HG03575 (cell line): Measurements from ENCODE around the gene ST8SIA3.

Experiments used
- ATAC-seq: cut with Tn5 transposase; IDR thresholded peaks from one replicate; pipeline ENCODE4 v1.9.1; 2021; ENCODE audit not compliant: unreplicated experiment, insufficient number of reproducible peaks, low FRiP score; ENCODE audit errors: extremely low read depth

The ST8SIA3 gene

DNA sequence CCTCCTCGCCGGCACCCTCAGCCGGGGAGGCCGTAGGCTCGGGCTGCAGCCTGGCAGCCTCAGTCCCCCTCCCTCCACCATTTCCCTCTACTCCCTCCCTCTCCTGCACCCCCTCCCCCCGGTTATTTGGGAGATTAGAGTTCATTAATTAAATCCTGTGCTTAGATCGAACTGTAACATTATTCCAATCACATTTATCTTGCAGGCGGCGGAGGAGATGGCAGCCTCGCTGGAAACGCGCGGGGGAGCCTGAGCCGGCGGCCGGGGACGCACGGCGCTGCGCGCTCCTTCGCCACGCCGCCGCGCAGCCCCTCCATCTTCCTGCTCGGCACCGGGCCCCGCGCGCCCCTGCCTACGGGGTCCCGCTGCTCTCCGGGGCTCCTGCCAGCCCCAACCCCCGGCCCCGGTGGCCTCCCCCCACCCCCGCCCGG lies at the start of gene ST8SIA3:
Gene ST8SIA3 (plus strand): TSS at position 287 of the 431 bp plus-strand sequence. CDS start 290 bp downstream, outside the sequence.
- ATAC-seq, result no peak

DNA sequence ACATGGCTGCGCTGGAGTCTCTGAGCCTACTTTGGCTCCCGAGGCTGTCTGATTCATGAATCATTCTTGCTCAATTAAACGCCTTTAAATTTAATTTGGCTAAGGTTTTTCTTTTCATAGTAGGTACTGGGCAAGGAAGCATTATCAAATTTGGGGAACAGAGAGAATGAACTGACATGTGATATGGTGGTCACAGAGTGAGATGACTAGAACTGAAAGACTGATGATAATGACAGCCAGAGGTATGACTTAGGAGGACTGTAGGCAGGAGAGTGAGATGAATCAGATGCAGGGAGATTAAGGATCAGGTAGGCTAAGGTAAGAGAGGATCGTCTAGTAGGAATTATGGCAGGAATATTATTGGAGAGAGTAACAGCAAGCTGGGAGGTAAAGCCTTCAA lies 40.9 kb upstream of the ST8SIA3 start:
- ATAC-seq, result no peak

DNA sequence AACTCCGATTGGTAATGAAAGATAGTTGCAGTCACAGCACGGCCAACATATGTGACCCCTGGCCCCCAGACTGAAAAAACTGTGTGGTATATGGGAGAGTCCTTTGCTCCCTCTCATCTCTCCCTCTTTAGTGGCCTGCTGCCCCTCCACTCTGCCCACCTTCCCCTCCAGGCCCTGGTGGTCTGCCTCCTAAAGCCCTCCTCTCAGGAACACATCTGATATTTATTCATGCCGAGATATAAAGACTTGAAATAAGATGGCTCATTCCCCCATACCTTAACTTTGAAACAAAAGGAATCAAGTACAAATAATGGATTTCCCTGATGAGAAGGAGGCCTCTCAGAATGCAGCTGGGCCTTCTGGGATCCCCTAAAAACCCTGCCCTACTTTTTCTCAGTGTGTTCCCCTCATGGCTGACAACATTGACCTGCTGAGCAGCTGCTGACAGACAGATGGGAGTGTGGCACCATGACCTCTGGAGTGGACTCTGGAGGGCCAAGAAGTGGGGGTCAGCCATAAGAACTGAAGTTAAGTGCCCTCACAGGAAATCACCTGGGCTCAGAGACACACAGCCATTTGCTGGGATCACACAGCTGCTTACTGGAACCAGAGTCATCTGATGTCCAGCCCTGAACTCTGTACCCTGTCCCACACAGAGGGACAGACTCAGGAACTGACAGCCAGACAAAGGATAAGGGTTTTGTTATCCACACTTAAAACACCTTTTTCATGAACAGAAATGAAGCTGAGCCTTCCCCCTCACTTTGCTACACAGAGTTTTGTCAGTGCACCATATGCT lies 39.8 kb upstream of the ST8SIA3 start:
- no peak for ATAC-seq

GRCh38 chr18:57320603-57321002 lies 31.8 kb upstream of the ST8SIA3 start:
- ATAC-seq, result no peak

DNA sequence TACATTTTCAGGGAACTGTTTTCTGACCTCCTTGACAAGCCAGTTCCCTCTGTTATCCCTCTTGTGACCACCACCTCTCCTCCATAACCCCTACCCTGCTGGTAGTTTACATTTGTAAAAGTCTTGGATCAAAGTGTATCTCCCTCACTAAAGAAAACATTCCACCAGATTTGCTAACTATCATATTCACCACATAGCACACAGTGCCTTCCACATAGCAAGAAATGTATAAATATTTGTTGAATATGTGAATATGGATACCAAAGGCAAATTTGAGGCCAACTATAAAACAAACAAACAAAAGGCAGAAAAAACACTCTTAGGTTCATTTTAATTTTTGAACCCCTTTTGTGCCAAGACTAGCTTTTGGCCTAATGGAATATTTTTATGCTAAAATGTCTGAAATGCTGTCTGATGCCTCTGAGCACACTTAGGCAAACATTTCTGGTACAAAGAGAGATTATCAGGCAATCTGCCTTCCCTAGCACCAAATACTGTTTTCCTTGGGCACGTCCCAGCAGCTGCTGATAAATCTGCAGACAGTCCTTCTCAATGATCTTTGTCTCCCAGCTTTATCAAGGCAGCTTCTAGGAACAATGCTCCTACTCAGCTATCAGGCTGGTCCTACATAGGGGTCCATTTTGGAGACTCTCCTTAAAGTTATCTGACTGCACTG lies 26.7 kb upstream of the ST8SIA3 start:
- ATAC-seq, result no peak

DNA sequence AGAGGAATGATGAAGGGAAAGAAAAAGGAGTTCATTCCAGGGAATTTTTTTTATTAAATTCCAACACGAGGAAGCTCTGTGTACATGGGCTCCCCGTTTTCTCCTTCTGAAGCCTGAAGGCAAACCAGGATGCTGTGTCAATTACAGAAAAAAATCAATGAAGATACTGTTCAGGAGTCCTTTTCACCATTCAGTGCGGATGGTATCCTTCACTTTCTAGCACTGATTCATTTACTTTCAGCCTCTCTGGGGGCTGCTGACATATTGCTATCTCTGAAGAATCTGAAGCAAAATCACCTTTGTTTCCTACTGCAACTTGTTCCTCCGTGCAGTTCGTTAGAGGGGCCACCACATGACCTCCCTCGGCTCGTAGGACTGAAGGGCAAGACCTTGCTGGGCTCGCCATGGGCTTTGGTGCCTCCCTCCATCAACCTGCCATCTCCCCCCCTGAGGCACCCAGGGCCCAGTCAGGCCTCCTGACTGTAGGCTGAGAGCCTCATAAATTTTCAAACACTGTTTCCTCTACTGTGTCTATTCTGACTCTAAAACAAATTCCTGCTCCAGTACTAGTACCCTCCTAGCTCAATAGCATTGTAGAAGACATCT lies 25.5 kb upstream of the ST8SIA3 start:
- no peak for ATAC-seq

DNA sequence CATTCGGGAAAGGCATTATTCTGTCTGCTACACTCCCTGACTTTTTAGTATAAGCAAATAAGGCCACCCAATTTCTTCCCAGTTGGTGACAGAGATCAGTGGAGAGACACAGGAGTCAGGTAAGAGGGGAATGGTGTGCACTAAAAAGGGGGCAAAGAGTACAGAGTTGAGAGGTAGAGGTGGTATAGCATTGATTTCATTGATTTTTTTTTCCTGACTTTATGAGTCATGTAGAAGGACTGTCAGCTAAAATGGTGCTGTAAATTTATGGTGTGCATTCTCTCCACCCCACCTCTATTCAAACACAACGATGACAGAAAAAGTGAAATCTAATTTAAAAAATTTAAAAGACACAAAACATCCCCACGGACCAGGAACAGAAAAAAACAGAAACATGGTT lies 23.7 kb upstream of the ST8SIA3 start:
- no peak for ATAC-seq

DNA sequence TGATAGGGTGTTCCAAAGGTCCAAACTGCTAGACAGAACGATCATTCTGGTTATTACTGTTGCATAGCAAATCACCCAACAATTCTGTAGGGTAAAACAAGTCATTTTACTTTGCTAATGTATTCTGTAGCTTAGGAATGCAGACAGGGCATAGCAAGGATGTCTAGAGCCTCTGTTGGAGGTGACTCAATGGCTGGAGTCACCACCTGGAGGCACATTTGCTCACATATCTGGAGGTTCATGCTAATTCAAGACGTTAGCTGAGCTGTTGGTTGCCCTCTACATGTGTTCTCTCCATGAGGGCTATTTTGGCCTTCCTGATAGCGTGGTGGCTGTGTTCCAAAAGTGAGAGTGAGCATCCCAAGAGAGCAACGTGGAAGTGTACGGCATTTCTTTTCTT lies 22.5 kb upstream of the ST8SIA3 start:
- ATAC-seq, result no peak

GRCh38 chr18:57331718-57332117 lies 20.6 kb upstream of the ST8SIA3 start:
- ATAC-seq, result no peak

GRCh38 chr18:57333940-57334339 lies 18.4 kb upstream of the ST8SIA3 start:
- ATAC-seq, result no peak

GRCh38 chr18:57334383-57334782 lies 18.0 kb upstream of the ST8SIA3 start:
- ATAC-seq, result no peak

DNA sequence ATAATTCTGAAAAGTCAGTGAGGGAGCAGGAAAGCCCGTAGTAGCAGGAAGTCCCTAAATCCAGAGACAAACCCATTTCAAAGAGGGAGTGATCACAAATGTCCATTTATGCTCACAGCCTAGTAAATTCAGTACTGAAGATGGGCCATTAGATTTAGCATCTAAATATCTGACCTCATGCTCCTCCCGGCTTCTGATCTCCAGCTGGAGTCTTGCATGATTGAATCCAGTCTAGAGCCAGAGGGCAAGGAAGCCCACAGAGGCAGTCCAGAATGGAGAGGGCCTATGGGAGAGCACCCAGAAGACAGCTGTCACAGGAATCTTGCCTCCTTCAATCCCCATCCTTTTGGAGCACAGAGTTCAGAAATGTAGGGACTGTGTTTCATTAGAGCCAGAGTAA lies 16.0 kb upstream of the ST8SIA3 start:
- no peak for ATAC-seq

- ATAC-seq, result no peak
These were observed 14.5 kb upstream of the ST8SIA3 start for GRCh38 chr18:57337890-57338289.

GRCh38 chr18:57343833-57344232 lies 8.5 kb upstream of the ST8SIA3 start:
- ATAC-seq, result no peak

GRCh38 chr18:57346876-57347275 lies 5.5 kb upstream of the ST8SIA3 start:
- no peak for ATAC-seq

DNA sequence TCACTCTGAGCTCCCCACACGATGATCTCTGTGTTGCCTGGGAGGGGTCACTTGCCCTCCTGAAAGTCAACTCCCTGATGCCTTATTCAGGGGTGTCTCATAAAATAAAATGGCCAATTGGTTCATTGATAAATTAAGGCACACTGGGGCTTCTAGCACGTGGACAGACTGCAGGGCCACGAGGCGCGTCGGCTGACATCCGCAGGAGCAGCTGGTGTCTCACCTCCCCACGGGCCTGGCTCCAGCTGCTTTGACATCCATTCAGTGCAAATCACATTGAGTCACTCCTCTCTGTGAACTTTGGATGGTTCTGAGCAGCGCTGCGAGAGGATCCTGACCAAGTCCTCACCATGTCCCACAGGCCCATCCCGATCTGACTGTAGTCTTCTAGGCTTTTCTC lies 4.6 kb upstream of the ST8SIA3 start:
- no peak for ATAC-seq

DNA sequence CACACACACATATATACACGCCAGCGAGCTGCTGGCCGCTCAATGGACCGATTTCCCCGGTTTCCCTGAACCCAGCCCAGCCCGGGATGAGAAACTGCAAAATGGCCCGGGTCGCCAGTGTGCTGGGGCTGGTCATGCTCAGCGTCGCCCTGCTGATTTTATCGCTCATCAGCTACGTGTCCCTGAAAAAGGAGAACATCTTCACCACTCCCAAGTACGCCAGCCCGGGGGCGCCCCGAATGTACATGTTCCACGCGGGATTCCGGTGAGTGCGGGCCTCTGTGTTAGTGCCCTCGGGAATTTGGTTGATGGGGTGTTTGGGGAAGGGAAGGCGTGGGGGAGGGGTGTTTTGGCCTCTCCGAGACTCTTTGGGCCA lies 392 bp downstream of the ST8SIA3 start:
- no peak for ATAC-seq

GRCh38 chr18:57353137-57353939 lies 981 bp downstream of the ST8SIA3 start:
- ATAC-seq, result no peak

GRCh38 chr18:57353940-57354461 lies 1.6 kb downstream of the ST8SIA3 start:
- ATAC-seq, result no peak
